ENCODE measurements around the gene MAP3K8. TPM values are rescaled to one million over a fixed set of nuclear protein-coding genes. Genes with fewer than 3 reads are reported as not detected.

The MAP3K8 gene
- polyA plus RNA-seq, 4 donors = 6.1 to 11.6 (median 6.9) TPM

Other genes with a start within 250 kb of the MAP3K8 start
- gene MTPAP, start 84.9 kb upstream of the MAP3K8 start, polyA plus RNA-seq (ENCODE audit: insufficient read length in 4 of 4) = 10 to 100 TPM; 20.7 to 29.0 (median 23.9) TPM
- gene LYZL2, start 195.6 kb downstream of the MAP3K8 start, polyA plus RNA-seq (ENCODE audit: insufficient read length in 4 of 4) = not detected